RPMI7951 (cell line): ENCODE results near the gene IRGC. TPM values are rescaled to one million over a fixed set of nuclear protein-coding genes. Genes with fewer than 3 reads are reported as not detected.
"Not testable (repeated sequence)": the region's sequence is repeated elsewhere in the genome, so short reads cannot be mapped to it uniquely, and the experiment has no call there.

ENCODE experiments used
- DNase-seq: peaks from one replicate; pipeline ENCODE4 v3.0.0-alpha.2; 2012; ENCODE audit warnings: low read depth
- total RNA-seq: library from RNA; depleted of rRNA; stranded (reverse); fragments of >200 nt; shearing (Covaris generic); gene quantifications from 2 replicates; pipeline ENCODE4 v1.2.3, GENCODE V29; 2014; rRNA removed

The IRGC gene
- total RNA-seq, 1 experiment from 2014 or later, result not detected

DNA sequence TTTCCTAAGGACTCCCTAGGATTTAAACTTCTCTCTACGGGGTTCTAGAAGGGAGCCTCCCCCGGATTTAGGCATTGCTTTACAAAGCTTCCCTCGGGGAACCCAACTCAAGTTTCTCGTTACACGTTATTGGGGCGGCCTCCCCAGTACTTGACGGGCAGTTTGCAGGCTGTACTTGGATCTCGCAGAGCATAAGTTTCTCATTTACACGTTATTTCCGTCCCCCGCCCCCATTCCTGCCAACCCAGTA is 38.3 kb downstream of the IRGC start:
- no peak for DNase-seq

- peak; percentile 97 for DNase-seq
These were observed 38.8 kb downstream of the IRGC start, which contains the start of gene SMG9 for GRCh38 chr19:43754503-43755255. Gene SMG9 (minus strand): TSS chr19:43754962. CDS start chr19:43750741, 4,221 bp downstream.

GRCh38 chr19:43755256-43755801 is 39.5 kb downstream of the IRGC start:
- DNase-seq, result peak; percentile 82

GRCh38 chr19:43759515-43759914 is 43.6 kb downstream of the IRGC start:
- peak; percentile 94 for DNase-seq

DNA sequence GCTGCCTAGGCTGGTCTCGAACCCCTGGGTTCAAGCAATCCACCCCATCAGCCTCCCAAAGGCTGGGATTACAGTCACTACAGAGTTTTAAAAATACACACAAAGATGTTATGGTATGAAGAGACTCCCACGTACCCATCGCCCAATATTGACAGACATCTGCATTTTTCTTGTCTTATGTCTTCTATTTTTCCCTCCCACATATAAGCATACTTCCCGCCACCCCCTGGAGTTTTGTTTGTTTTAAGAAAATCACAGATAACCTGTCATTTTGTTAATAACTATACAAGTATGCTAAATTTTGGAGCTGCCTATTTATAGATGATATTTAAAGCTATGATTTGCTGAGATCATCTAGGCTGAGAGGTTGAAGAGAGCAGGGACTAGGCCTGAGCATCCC is 45.1 kb downstream of the IRGC start:
- no peak for DNase-seq

- DNase-seq, result no peak
These were observed 46.9 kb downstream of the IRGC start for GRCh38 chr19:43762814-43763213.

GRCh38 chr19:43763473-43763939 is 47.6 kb downstream of the IRGC start:
- DNase-seq, result peak; percentile 69

DNA sequence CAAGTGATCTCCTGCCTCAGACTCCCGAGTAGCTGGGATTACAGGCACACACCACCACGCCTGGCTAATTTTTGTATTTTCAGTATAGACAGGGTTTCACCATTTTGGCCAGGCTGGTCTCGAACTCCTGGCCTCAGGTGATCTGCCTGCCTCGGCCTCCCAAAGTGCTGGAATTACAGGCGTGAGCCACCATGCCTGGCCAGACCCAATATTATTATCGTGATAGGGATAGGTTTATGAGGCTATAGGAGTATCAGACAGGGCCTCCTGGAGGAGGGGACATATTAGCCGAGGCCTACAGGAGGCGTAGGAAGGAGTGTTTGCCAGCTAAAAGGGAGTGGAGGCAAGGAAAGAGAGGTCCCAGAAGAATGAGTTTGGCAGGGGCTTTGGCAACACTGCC is 48.8 kb downstream of the IRGC start:
- not testable (repeated sequence) for DNase-seq

DNA sequence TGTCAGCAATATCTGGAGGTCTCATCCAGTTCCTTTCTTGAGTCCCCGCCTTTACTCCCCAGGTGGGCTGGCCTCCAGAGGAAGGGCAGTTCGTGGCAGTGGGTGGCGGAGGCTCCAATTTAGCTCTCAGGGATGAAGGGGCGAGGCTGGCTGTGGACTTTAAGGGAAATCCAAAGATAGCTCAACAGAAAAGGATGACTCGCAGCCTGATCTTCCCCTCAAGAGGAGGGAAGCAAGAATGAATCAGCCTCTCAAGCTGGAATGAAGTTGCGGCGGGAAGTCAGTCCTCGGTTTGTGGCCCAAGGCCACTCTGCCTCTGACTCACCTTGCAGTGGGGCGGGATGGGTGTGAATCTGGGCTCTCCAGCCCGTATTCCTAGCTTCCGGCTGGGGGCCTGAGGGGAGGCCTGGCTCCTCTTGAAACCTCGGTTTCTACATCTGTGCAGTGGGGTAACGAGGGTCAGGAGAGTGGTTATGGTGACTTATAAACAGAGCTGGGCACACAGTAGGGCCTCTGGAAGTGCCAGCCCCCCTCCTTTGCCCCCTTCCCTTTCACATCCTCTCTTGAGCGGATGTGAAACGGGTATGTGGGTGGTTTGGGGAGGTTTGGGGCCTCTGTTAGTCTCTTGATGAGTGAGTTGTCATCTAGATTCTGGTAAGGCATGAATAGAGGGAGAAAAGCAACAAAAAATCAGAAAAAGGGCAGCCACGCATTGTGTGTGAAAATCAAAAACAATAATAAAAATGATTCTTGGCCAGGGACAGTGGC is 49.4 kb downstream of the IRGC start:
- DNase-seq, result peak; percentile 100

GRCh38 chr19:43766755-43767043 is 50.8 kb downstream of the IRGC start:
- no peak for DNase-seq

GRCh38 chr19:43767316-43767715 is 51.4 kb downstream of the IRGC start:
- peak; percentile 63 for DNase-seq

DNA sequence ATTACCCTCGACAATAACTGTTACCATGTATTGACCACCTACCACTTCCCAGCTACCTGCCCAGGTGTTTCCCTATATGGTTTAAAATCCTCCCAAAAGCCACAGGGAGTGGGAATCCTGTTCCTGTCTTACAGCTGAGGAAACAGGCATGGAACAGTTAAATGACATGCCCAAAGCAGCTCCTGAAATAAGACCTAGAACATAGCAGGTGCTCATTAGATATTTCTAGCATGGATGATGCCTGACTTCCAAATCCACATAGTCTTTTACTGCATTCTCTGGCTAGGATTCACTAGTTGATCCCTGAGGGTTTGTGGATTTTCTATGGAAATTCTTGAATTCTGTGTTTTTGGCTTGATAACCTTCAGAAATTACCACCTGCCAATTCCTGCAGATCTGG is 51.9 kb downstream of the IRGC start:
- no peak for DNase-seq

- no peak for DNase-seq
These were observed 52.6 kb downstream of the IRGC start for GRCh38 chr19:43768273-43769050.

- DNase-seq, result no peak
These were observed 53.4 kb downstream of the IRGC start for GRCh38 chr19:43769256-43769655.

Other genes with a start within 250 kb of the IRGC start
- gene PHLDB3, start 211.3 kb upstream of the IRGC start, total RNA-seq, result 12.1 and 12.8 TPM in 2 replicates
- gene ETHE1, start 188.9 kb upstream of the IRGC start, total RNA-seq, result 232 and 297 TPM in 2 replicates
- gene ZNF575, start 182.9 kb upstream of the IRGC start, total RNA-seq, result 0.20 TPM in 1 of 2 replicates, not detected in the other
- 36.7 and 42.7 TPM in 2 replicates for gene XRCC1, start 140.5 kb upstream of the IRGC start, total RNA-seq
- gene PINLYP, start 140.3 kb upstream of the IRGC start, total RNA-seq, result 2.8 and 3.8 TPM in 2 replicates
- gene IRGQ, start 119.9 kb upstream of the IRGC start, total RNA-seq, result 11.9 and 16.4 TPM in 2 replicates
- 13.1 and 18.9 TPM in 2 replicates for gene ZNF576, start 119.5 kb upstream of the IRGC start, total RNA-seq
- 0.10 and 0.12 TPM in 2 replicates for gene SRRM5, start 104.0 kb upstream of the IRGC start, total RNA-seq
- gene ZNF428, start 96.4 kb upstream of the IRGC start, total RNA-seq, result 49.5 and 62.6 TPM in 2 replicates
- gene CADM4, start 76.2 kb upstream of the IRGC start, total RNA-seq, result 2.5 and 3.8 TPM in 2 replicates
- 426 and 458 TPM in 2 replicates for gene PLAUR, start 45.9 kb upstream of the IRGC start, total RNA-seq
- 17.0 and 39.3 TPM in 2 replicates for gene SMG9, start 38.9 kb downstream of the IRGC start, total RNA-seq
- 71.6 and 126 TPM in 2 replicates for gene KCNN4, start 64.9 kb downstream of the IRGC start, total RNA-seq
- gene LYPD5, start 86.4 kb downstream of the IRGC start, total RNA-seq, result 0.24 and 0.59 TPM in 2 replicates
- gene ZNF283, start 111.2 kb downstream of the IRGC start, total RNA-seq, result 8.6 and 9.4 TPM in 2 replicates
- gene ZNF404, start 167.9 kb downstream of the IRGC start, total RNA-seq, result 1.2 and 1.4 TPM in 2 replicates
- 14.3 and 20.1 TPM in 2 replicates for gene ZNF45, start 219.2 kb downstream of the IRGC start, total RNA-seq
- 5.2 TPM in 2 replicates for gene ZNF221, start 235.2 kb downstream of the IRGC start, total RNA-seq